Measurements from ENCODE around the gene RPS6KA2. TPM values are rescaled to one million over a fixed set of nuclear protein-coding genes. Genes with fewer than 3 reads are reported as not detected.

Gene RPS6KA2
- total and polyA plus RNA-seq, 2 donors (not counting 3 experiments of a cell fraction or from before 2014, with no cell fraction given) = 54.5 to 75.8 TPM

DNA sequence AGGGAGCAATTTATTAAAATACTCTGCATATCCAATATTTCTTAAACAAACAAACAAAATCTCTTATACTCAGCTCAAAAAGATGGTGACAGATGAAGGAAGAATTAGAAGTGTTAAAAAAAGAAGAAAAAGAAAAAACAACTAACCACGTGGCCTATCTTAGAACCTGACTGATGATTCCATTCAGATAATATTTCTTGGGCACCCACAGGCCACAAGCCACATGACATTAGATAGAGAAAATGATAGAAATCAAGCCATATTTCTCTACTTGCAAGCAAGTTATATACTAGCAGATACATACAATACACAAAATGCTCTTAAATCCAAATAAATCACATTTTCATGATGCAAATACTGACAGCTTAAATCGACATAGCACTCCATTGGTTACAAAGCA is 26.1 kb downstream of the RPS6KA2 start:
- no peak overlapping the region for H2AFZ ChIP-seq (ENCODE audit: low read depth, low read length)
- CTCF ChIA-PET = interaction anchor here (0.8 to 1.2 kb wide), 3 partner anchors 23 to 170 kb away, joined by 3 read pairs; no protein-coding TSS in a partner anchor
- H3K9me1 ChIP-seq (replicated peaks; ENCODE audit: control insufficient read depth, extremely low read depth, insufficient read depth, low read length) = no peaks in the 10 kb centered on the region
- peaks cover 23% of the 10 kb centered on the region for H3K79me2 ChIP-seq (ENCODE audit: control insufficient read depth, insufficient read depth, low read length)
- no TSS peak for BruUV-seq (replicated peaks)
- H3K9ac ChIP-seq (replicated peaks; ENCODE audit: extremely low read depth, insufficient read depth, low read length) = no peak overlapping the region
- no peaks in the 10 kb centered on the region for H3K9me3 ChIP-seq (replicated peaks; ENCODE audit: control insufficient read depth, insufficient read depth, low read length)
- POLR2A ChIA-PET = interaction anchor here (0.7 kb wide), 1 partner anchor 12 kb away, joined by 3 read pairs; no protein-coding TSS in a partner anchor
- dilution Hi-C loops (cut with MboI; ENCODE audit: extremely low pct_ligation_motif_present, low sequenced_read_pairs) (no loop called here), intact Hi-C loops (cut with micrococcal nuclease) (no loop called here)
- peak; percentile 55 for FAIRE-seq
- H3K4me2 ChIP-seq (ENCODE audit: insufficient read depth, low read length) = no peak overlapping the region
- no peaks in the 10 kb centered on the region for H4K20me1 ChIP-seq (replicated peaks; ENCODE audit: control insufficient read depth, extremely low read depth, insufficient read depth, low read length)
- peaks cover 0 to 2% of the 10 kb centered on the region in 2 experiments for H3K36me3 ChIP-seq (ENCODE audit: control insufficient read depth in 2 of 2, extremely low read depth in 1 of 2, insufficient read depth in 2 of 2, low read length in 2 of 2)
- TF ChIP-seq, protein P1, sequence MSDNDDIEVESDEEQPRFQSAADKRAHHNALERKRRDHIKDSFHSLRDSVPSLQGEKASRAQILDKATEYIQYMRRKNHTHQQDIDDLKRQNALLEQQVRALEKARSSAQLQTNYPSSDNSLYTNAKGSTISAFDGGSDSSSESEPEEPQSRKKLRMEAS (IDR thresholded peaks at IDR 0.05; ENCODE audit: insufficient read depth, insufficient read length) = no peak
- TF ChIP-seq JUN (IDR thresholded peaks at IDR 0.05; ENCODE audit: borderline replicate concordance, insufficient read depth, insufficient read length, low read depth) (no peak), GATA2 (IDR thresholded peaks at IDR 0.05; ENCODE audit: insufficient read depth, insufficient read length, low read depth, low read length) (no peak), POLR2A (IDR thresholded peaks at IDR 0.05; ENCODE audit: low read depth, low read length) (no peak), POLR2AphosphoS5 (IDR thresholded peaks at IDR 0.05; ENCODE audit: insufficient read depth, low read depth, low read length) (no peak), FOS (IDR thresholded peaks at IDR 0.05; ENCODE audit: borderline replicate concordance, insufficient read depth, low read length) (no peak), MYC (IDR thresholded peaks at IDR 0.05; ENCODE audit: low read depth, low read length) (no peak), EZH2 (IDR thresholded peaks at IDR 0.05; ENCODE audit: borderline replicate concordance, low read depth, low read length, severe bottlenecking) (no peak)
- TF ChIP-seq, protein P2, sequence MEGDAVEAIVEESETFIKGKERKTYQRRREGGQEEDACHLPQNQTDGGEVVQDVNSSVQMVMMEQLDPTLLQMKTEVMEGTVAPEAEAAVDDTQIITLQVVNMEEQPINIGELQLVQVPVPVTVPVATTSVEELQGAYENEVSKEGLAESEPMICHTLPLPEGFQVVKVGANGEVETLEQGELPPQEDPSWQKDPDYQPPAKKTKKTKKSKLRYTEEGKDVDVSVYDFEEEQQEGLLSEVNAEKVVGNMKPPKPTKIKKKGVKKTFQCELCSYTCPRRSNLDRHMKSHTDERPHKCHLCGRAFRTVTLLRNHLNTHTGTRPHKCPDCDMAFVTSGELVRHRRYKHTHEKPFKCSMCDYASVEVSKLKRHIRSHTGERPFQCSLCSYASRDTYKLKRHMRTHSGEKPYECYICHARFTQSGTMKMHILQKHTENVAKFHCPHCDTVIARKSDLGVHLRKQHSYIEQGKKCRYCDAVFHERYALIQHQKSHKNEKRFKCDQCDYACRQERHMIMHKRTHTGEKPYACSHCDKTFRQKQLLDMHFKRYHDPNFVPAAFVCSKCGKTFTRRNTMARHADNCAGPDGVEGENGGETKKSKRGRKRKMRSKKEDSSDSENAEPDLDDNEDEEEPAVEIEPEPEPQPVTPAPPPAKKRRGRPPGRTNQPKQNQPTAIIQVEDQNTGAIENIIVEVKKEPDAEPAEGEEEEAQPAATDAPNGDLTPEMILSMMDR (IDR thresholded peaks at IDR 0.05; ENCODE audit: extremely low read depth in 1 of 2, insufficient read depth in 1 of 2, low read depth in 1 of 2, low read length in 2 of 2) = no peak
- no peak overlapping the region for H3K4me3 ChIP-seq (replicated peaks in 1 of 3; ENCODE audit: insufficient read depth in 1 of 3, low read depth in 1 of 3, low read length in 3 of 3)
- H3K4me1 ChIP-seq (ENCODE audit: control insufficient read depth, extremely low read depth, insufficient read depth, low read length) = peaks cover 42% of the 10 kb centered on the region
- H3K27me3 ChIP-seq (ENCODE audit: control insufficient read depth in 2 of 2, insufficient read depth in 2 of 2, low read length in 2 of 2) = no peaks in the 10 kb centered on the region
- no peak overlapping the region for H3K27ac ChIP-seq (ENCODE audit: insufficient read depth, low read depth, low read length)
- DNase-seq (ENCODE audit: low read depth, low spot score) = no peak

Data from endothelial cell of umbilical vein (primary cell).